Activated T-cell treated with anti-CD3 and anti-CD28 coated beads, Interleukin-2, amount 50 U/mL, for 1 hour (primary cell): ENCODE measurements around the gene OR4K5.
"Not testable (repeated sequence)": the region's sequence is repeated elsewhere in the genome, so short reads cannot be mapped to it uniquely, and the experiment has no call there.

Experiments used
- DNase-seq: peaks from one replicate; pipeline ENCODE4 v3.0.0-alpha.2; 2020

OR4K5 gene, protein sequence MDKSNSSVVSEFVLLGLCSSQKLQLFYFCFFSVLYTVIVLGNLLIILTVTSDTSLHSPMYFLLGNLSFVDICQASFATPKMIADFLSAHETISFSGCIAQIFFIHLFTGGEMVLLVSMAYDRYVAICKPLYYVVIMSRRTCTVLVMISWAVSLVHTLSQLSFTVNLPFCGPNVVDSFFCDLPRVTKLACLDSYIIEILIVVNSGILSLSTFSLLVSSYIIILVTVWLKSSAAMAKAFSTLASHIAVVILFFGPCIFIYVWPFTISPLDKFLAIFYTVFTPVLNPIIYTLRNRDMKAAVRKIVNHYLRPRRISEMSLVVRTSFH

DNA sequence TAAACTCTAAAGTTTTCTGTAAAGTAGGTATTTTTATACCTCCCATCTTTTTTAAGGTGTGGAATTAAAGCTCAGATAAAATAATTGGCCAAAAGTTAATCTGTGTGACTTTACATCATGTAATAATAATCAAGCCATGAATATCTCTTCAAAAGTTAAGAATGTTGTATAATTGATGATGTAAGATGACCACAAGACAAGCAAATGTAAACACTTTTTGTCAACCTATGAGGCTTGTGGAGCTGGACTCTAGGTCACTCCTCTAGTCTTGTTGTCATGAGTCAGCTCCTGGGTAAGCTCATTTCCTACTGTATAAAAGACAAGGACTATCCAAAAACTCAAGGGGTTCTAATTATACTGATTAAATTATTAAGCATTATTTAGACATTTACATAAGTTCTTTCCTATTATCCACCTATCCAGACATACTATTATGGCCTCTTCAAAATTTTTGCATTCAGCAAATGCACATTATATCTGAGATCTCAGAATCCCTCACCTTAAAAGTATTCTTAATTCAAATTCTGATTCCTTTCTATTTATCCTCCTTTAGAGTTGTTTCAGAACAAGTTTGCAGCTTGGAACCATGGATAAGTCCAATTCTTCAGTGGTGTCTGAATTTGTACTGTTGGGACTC, at the start of gene OR4K5:
Gene OR4K5 (plus strand): TSS at position 587 of the 637 bp plus-strand sequence. CDS start 0 bp downstream, at position 587.
- no peak for DNase-seq

DNA sequence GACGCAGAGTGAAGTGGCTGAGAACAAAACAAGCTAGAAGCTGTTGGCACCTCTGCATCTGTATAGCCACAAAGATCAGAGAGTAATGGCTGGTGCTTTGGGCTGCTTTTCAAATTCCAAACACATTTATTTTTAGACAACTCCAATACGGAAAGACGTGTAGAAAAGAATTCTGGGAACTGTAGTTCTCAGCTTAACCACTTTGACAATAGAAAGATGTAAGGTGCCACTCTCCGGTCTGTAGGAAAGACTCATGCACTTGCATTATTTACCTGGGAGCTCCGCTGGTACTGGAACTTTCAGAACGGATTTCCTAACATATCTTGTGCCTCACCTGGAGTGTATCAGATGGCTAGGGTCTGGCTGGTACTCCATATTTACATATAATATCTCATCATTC, 47.2 kb upstream of the OR4K5 start:
- DNase-seq, result no peak

GRCh38 chr14:19874842-19875241, 45.6 kb upstream of the OR4K5 start, which contains the start of gene OR4K2:
OR4K2 (plus strand) TSS chr14:19875142; CDS start chr14:19876268, 1,126 bp downstream.
- no peak for DNase-seq

- DNase-seq, result no peak
These were observed 42.3 kb upstream of the OR4K5 start for GRCh38 chr14:19878029-19878642.

DNA sequence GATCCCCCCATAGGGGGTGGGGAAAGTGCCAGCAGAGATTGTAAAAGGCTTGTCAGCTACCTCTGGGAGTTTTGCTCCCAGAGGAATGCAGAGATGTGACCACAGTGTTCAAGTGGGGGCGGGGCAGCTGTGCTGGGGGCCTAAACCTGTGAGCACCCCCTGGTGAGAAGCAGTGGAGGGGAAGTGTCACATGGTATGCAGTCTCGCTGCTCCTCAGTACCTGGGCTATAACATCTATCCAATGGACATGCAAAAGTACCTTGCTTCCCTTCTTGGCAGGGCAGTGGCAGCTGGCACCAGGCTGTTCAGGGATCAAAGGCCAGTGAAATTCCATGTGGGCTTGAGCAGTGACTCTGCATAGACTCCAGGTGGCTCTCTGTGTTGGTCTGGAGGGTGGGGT, 25.1 kb upstream of the OR4K5 start:
- DNase-seq, result no peak

DNA sequence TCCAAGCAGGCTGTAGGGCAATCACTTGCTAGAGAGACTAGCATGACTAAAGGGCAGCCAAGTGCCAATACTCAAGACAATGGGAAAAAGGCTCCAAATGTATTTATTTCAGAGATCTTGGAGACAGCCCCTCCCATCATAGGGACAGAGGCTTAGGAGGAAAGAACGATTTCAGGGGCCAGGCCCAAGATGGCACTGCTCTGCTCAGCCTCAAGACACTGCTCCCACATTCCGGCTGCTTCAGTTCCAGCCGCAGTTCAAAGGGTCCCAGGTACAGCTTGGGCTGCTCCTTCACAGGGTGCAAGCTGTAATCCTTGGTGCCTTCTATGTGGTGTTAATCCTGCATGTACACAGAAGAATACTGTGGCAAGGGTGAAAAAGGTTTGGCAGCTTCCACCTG, 19.4 kb upstream of the OR4K5 start:
- no peak for DNase-seq

GRCh38 chr14:19902409-19902808, 18.0 kb upstream of the OR4K5 start:
- DNase-seq, result no peak

DNA sequence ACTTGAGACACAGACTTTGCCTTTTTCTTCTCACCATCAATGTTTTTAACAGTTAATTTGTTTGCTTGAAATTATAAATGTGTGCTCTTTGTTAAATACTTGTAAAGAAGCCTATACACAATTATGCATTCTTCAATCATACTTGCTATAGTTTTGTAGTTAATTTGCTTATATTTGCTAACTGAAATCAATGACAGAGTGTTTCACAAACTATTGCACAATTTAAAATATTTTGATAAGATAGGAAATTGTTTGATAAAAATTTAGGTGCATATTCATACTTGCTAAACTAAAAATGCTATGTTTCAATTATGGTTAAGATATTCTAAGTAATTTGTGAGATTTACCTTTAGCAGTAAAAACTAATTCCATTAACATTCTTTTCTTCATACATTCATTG, 13.7 kb upstream of the OR4K5 start:
- no peak for DNase-seq

GRCh38 chr14:19911114-19911513, 9.3 kb upstream of the OR4K5 start:
- no peak for DNase-seq

DNA sequence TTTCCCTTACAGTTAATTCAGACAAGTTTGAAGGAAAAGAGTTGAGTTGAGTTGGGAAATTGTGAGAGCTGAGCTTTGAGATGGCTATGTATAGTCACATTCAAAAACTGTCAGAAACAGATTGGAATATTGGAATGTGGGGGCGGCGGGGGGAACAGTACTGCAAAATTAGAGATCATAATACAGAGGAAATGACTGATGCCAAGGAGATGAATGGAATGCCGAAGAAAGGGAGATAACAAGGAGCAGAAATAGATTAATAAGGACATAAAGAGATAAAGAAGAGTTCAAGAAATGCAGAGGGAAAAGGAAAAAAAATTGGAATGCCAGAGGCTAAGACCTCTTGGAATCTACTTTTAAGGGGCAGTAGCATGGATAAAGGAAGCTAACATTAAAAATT, 3.2 kb upstream of the OR4K5 start:
- no peak for DNase-seq

DNA sequence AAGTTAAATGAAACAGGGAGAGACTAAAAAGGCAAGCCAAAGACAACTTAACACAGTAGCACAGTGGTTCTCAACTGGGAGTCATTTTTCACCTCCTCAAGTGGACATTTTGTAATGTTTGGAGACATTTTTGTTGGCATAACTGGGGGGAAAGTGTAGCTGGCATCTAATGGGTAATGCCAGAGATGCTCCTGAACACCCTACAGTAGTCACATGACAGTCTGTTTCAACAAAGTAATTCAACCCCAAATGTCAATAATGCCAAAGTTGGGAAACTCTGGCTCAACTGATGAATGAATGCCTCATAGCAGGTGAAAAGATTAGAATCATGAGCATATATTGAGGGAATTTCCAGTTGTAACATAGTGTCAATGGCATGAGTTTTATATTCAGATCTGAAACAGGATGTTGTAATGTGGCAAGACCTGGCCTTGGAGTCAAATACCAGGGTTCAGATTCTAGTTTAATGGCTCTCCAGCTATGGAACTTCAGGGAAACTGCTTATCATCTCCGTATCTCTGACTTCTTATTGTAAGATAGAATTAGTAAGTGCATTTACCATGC, 2.4 kb upstream of the OR4K5 start:
- DNase-seq, result no peak

DNA sequence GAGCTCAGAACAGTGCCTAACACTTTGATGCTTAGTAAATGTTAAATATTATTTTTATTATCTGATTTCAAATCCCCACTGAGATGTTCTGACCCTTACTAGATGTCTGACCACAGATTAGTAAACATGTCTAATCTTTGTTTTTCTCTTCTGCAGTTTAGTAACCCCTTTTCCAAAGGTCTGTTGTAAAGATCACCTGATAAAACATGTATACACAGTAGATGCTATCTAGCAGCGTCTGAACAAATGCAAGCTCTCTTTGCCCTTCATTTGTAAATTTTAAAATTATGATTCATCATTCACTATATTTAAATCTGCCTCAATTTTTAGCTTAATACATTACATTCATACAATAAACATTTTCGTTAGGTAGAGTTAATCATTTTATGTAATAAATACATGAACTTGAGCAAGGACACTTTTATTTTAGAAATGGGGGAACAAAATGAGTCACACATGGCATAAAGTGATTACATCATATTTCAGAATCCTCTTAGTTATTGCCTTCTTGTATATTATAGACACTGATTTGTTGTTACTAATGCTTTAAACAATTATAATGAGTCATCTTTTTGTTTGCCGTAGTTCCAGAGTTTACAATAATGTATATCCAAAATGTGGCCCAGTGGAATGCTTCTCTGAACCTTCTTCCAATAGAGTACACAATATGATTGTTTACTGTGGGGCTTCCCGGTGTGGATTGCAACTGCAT, 1.7 kb upstream of the OR4K5 start:
- DNase-seq, result no peak

DNA sequence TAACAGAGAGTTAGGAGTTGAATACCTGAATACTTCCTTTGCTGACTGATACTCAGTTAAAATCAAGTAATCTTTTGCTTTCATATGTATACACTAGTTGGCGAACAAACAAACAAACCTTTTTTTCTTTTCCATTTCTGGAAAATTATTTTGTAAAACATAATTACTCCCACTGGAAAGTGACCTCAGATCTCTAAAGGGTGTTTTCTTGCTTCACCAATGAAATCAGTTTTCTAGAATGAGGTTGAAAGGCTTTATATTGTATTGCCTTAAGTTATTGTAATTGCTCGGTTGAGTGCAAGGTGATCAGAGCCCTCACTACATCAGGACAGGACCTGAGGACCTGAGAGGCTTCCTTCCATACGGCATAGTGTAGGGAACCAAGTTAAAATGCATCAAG, 10.2 kb downstream of the OR4K5 start, which contains the start of gene OR4K1:
Gene OR4K1 (plus strand): TSS at position 301 of the 400 bp plus-strand sequence. CDS start 4,750 bp downstream, outside the sequence.
- DNase-seq, result no peak

DNA sequence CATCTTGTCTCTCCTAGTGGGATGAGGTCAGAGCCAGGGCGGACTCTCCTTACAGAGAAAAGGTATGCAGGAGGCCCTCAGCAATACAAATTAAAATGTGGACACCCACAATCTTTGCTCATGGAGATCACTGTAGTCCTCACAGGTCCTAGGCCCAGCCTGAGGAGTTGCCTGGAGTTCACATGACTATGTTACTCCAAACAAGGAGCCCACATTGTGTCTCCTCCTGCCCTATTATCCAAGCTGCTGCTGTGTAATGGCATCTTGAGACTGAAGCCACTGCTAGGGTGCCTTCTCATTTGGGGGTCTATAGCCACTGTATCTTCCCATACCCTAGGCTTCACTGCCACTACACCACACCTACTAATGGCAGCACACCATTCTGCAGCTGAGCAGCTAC, 21.3 kb downstream of the OR4K5 start:
- DNase-seq, result no peak

DNA sequence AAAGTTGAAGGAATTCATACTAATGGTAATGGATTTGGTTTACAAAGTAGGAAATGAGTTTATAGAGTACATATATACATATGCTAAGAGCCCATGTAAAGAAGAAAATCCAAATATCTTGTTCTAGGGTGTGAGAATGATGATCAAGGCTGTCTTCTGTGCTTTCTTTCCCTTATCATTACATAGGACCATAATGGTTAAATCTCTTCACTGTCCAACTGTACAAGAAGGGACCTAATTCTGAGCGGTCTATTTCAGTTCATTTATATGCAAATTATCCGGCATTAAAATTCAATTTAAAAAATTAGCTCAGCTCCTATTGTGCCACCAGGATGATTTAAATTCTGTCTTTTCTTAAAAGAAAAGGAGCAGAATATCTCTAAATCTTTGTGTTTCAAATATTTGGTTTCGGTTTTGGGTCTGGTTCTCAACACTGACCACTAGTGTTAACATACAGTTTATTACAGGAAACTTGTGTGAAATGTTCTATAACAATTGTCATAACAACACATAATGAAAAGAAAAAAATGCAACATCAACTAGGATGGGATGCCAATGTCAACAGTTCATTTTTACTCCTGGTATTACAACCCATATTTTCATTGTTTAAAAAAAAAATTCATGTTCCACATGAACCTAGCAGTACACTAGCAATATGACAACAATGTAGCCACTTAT, 27.1 kb downstream of the OR4K5 start:
- no peak for DNase-seq

DNA sequence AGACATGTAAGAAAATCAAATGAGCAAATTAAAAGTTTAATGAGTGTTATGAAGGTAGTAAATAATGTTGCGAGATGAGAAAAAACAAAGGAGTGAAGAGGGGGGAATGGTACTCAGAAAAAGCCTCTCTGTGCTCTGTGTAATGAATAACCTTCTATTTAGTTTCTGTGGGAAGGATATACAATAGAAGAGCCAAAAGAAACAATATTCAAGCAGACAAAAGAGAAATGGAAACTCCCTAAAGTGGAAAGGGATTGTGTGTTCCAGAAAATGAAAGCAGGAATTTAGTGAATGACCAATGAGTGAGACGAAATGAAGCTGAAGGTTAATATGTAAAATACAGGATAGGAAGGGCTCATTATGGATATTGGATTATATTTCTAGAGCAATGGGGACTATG, 28.8 kb downstream of the OR4K5 start:
- DNase-seq, result no peak

- not testable (repeated sequence) for DNase-seq
These were observed 49.3 kb downstream of the OR4K5 start for GRCh38 chr14:19969735-19970134.
